Kidney (tissue), 14 donors: ENCODE results near the gene ADAT3. TPM values are rescaled to one million over a fixed set of nuclear protein-coding genes. Genes with fewer than 3 reads are reported as not detected.

Experiments used
- DNase-seq, 5 donors: peaks; one replicate each; pipeline ENCODE4 v3.0.0-alpha.2; 2013 to 2020
- FAIRE-seq: peaks from 2 replicates; lab custom pipeline; 2012; peaks lifted over from hg19 to GRCh38; lab: Jason Lieb, UNC
- H3K27ac ChIP-seq, 2 donors: one replicate each; pipeline ENCODE4 v1.7.0; 2013; ENCODE audit warnings: low read depth in 2 of 2, low read length in 2 of 2, inconsistent platforms in 1 of 2
- H3K27me3 ChIP-seq: one replicate; pipeline ENCODE4 v1.7.1; 2013; ENCODE audit warnings: low read length, inconsistent platforms; ENCODE audit not compliant: control insufficient read depth, insufficient read depth
- H3K36me3 ChIP-seq, 3 donors: one replicate each; pipeline versions ENCODE4 v1.7.0 to v1.7.1; 2013; ENCODE audit warnings: low read length in 3 of 3, control low read depth in 1 of 3, inconsistent platforms in 1 of 3; ENCODE audit not compliant: insufficient read depth in 3 of 3, control insufficient read depth in 2 of 3
- H3K4me1 ChIP-seq, 3 donors: one replicate each; pipeline versions ENCODE4 v1.7.0 to v1.7.1; 2013; ENCODE audit warnings: low read length in 3 of 3, inconsistent platforms in 1 of 3, low read depth in 1 of 3; ENCODE audit not compliant: control insufficient read depth in 2 of 3, insufficient read depth in 2 of 3
- H3K4me3 ChIP-seq, 3 donors: one replicate each; pipeline versions ENCODE4 v1.7.0 to v1.8.1; 2013; ENCODE audit warnings: low read length in 3 of 3, control low read depth in 1 of 3, inconsistent platforms in 1 of 3
- H3K9ac ChIP-seq, 3 donors: one replicate each; pipeline versions ENCODE4 v1.7.0 to v1.7.1; 2013; ENCODE audit warnings: low read length in 3 of 3, control low read depth in 1 of 3, inconsistent platforms in 1 of 3
- H3K9me3 ChIP-seq, 3 donors: one replicate each; pipeline versions ENCODE4 v1.7.0 to v1.7.1; 2013; ENCODE audit warnings: low read length in 3 of 3, control low read depth in 1 of 3, inconsistent platforms in 1 of 3; ENCODE audit not compliant: control insufficient read depth in 2 of 3, insufficient read depth in 1 of 3
- CTCF ChIP-seq: IDR thresholded peaks from 3 replicates; pipeline ENCODE4 v1.5.1; 2012; ENCODE audit warnings: mild to moderate bottlenecking, moderate library complexity, borderline replicate concordance; ENCODE audit not compliant: insufficient read depth; ENCODE audit errors: extremely low read depth
- intact Hi-C: fragments of 100-400 bp; cut with DNase I; formaldehyde crosslinking; loops from one replicate; pipeline ENCODE4 v1.11.1; 2022
- polyA plus RNA-seq: library from polyadenylated mRNA; stranded (reverse); fragments of 350-450 nt; fragmentation: Illumina TruSeq; extraction: RNeasy Lipid Tissue Mini Kit (QIAGEN cat#74804); gene quantifications from one replicate; pipeline ENCODE4 v1.2.3, GENCODE V29; 2014; ENCODE audit warnings: low read depth, low replicate concordance; ENCODE audit not compliant: insufficient read depth
- total RNA-seq: library from RNA; stranded (reverse); fragmentation: NEBNext Ultra II Directional; extraction: Animal tissue kit (Norgen Biotek cat#: 25700); gene quantifications from one replicate; pipeline ENCODE4 v1.2.1, GENCODE V29; 2021
- donor health status: control.
- donor health status: control.
- donor health status: control.
- donor health status: control.
- donor health status: control.
- donor health status: DM: yes; HTN: yes; CAD: no.
- donor health status: Normal renal cell carcinoma (clear cell type).

The ADAT3 gene
- total and polyA plus RNA-seq, 2 donors from 2014 or later = 6.1 to 10.3 TPM

- no peak for TF ChIP-seq CTCF
- H3K27ac ChIP-seq = peak overlapping the region in 1 of 2 donors; percentile 51
- no peaks in the 10 kb centered on the region for H3K9me3 ChIP-seq
- H3K36me3 ChIP-seq = no peaks in the 10 kb centered on the region
- peak overlapping the region in 2 of 3 donors; percentile 6 to 46 for H3K9ac ChIP-seq
- no peaks in the 10 kb centered on the region for H3K27me3 ChIP-seq
- peak in 2 of 5 donors; percentile 42 to 85 for DNase-seq
- peaks cover 0 to 31% (median 16%) of the 10 kb centered on the region in 3 donors for H3K4me1 ChIP-seq
- no peak for FAIRE-seq
- peak overlapping the region in 2 of 3 donors; percentile 50 to 69 for H3K4me3 ChIP-seq
- intact Hi-C loops = no loop called here
These were observed 43.6 kb upstream of the ADAT3 start for GRCh38 chr19:1861599-1862031.

- peak in 2 of 5 donors; percentile 70 to 86 for DNase-seq
- Histone ChIP-seq H3K4me3 (peak overlapping the region in 2 of 3 donors; percentile 50 to 69), H3K27ac (peak overlapping the region in 1 of 2 donors; percentile 51), H3K4me1 (peaks cover 0 to 29% (median 16%) of the 10 kb centered on the region in 3 donors), H3K9ac (peak overlapping the region in 2 of 3 donors; percentile 6 to 46), H3K27me3 (no peaks in the 10 kb centered on the region), H3K36me3 (no peaks in the 10 kb centered on the region), H3K9me3 (no peaks in the 10 kb centered on the region)
- intact Hi-C loops = no loop called here
- FAIRE-seq = no peak
- no peak for TF ChIP-seq CTCF
These were observed 43.2 kb upstream of the ADAT3 start for GRCh38 chr19:1862068-1862423.

- no peaks in the 10 kb centered on the region for H3K9me3 ChIP-seq
- intact Hi-C loops = no loop called here
- H3K9ac ChIP-seq = peak overlapping the region in 1 of 3 donors; percentile 46
- no peak for TF ChIP-seq CTCF
- no peaks in the 10 kb centered on the region for H3K36me3 ChIP-seq
- no peak for FAIRE-seq
- no peaks in the 10 kb centered on the region for H3K27me3 ChIP-seq
- DNase-seq = peak in 3 of 5 donors; percentile 59 to 88 (median 84)
- H3K4me1 ChIP-seq = peaks cover 0 to 27% (median 15%) of the 10 kb centered on the region in 3 donors
- peak overlapping the region in 1 of 2 donors; percentile 51 for H3K27ac ChIP-seq
- peak overlapping the region in 2 of 3 donors; percentile 55 to 69 for H3K4me3 ChIP-seq
These were observed 42.5 kb upstream of the ADAT3 start for GRCh38 chr19:1862424-1863327.
